Measurements from ENCODE around the gene SHISAL2A. TPM values are rescaled to one million over a fixed set of nuclear protein-coding genes. Genes with fewer than 3 reads are reported as not detected.

The SHISAL2A gene
- total RNA-seq, 1 donor = not detected

DNA sequence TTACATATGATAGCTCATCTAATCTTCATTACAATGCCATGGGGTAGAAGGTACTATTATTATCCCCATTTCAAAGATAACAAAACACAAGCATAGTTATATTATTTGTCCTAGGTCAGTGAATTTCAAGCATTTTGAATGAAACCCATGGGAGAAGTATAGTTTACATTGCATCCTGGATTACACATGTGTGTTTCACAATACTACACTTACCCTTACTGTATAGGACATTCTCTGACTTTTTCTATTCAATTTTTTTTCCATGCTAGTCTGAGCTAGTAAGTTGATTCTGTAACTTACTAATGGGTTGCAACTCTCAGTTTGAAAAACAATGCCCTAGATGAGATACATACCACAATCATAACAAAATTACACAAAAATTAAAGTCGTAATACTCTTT is 39.5 kb upstream of the SHISAL2A start:
- DNase-seq (ENCODE audit: low read depth) = no peak
- no peak for TF ChIP-seq CTCF (IDR thresholded peaks at IDR 0.05; ENCODE audit: insufficient read depth, low read length)
- H3K4me3 ChIP-seq (ENCODE audit: low read depth, low read length) = no peak overlapping the region

DNA sequence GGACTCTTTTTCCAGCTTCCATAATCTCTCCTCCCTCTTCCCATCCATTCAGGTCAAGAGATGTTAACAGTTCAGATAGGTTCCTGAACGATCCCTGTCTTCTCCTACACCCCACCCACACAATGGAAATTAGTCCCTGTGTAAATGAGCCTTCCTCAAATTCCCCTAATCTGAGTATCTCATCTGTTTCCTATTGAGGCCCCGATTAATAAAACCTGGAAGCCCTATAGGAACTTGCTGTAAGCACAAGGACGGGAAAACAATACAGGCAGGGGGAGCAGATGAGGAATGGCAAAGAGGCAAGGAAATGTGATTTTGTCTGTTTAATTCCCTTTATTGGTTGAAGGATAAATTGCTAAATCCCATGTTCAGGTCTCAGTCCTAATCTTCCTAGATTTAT is 37.9 kb upstream of the SHISAL2A start:
- TF ChIP-seq CTCF (IDR thresholded peaks at IDR 0.05; ENCODE audit: insufficient read depth, low read length) = no peak
- H3K4me3 ChIP-seq (ENCODE audit: low read depth, low read length) = no peak overlapping the region
- no peak for DNase-seq (ENCODE audit: low read depth)

DNA sequence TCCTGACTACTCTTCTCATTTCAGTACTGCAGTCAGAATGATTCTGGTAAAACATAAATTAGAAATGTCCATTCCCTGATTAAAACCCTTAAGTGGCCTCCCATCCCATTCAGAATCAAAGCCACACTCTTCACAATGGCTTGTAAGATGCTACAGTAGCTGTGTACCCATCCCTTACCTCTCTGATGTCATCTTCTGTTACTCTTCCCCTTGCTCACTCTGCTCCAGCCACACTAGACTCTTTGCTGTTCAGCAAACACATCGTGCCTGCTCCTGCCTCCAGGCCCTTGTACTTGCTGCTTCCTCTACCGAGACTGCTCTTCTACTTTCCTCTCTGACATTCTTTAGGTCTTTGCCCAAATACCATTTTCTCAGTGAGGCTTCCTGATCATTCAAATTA is 35.1 kb upstream of the SHISAL2A start:
- no peak overlapping the region for H3K4me3 ChIP-seq (ENCODE audit: low read depth, low read length)
- no peak for DNase-seq (ENCODE audit: low read depth)
- no peak for TF ChIP-seq CTCF (IDR thresholded peaks at IDR 0.05; ENCODE audit: insufficient read depth, low read length)

DNA sequence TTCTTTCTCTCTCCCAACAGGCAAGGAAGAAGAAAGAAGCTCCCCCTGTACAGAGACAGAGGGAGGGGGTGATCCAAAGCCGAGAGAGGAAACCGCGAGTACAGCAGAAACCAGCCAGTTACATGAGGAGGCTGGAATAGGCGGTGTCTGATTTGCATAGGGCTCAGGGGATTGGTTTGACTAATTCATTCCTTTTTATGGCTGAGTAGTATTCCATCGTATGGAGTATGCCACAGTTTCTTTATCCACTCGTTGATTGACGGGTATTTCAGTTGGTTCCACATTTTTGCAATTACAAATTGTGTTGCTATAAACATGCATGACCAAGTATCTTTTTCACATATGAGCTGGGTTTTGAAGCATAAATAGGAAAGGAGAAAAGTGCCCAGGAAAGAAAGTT is 34.2 kb upstream of the SHISAL2A start:
- DNase-seq (ENCODE audit: low read depth) = no peak
- no peak overlapping the region for H3K4me3 ChIP-seq (ENCODE audit: low read depth, low read length)
- TF ChIP-seq CTCF (IDR thresholded peaks at IDR 0.05; ENCODE audit: insufficient read depth, low read length) = no peak

DNA sequence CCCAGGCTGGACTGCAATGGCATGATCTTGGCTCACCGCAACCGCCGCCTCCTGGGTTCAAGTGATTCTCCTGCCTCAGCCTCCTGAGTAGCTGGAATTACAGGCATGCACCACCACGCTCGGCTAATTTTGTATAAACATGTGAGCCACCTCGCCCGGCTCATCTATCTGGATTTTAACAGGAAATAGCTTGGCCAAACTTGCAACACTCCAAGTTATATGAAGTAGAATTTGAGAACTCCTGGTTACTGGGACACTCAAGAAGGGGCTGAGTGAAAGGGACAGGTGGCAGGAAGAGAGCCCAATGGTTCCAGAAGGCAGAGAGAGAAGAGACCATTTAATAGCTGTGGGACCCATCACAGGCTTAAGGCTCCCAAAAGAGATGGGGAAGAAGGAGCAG is 33.7 kb upstream of the SHISAL2A start:
- no peak for DNase-seq (ENCODE audit: low read depth)
- TF ChIP-seq CTCF (IDR thresholded peaks at IDR 0.05; ENCODE audit: insufficient read depth, low read length) = no peak
- H3K4me3 ChIP-seq (ENCODE audit: low read depth, low read length) = no peak overlapping the region

- no peak for TF ChIP-seq CTCF (IDR thresholded peaks at IDR 0.05; ENCODE audit: insufficient read depth, low read length)
- no peak for DNase-seq (ENCODE audit: low read depth)
- H3K4me3 ChIP-seq (ENCODE audit: low read depth, low read length) = no peak overlapping the region
Observed at GRCh38 chr1:52600533-52601179, 32.3 kb upstream of the SHISAL2A start.

- H3K4me3 ChIP-seq (ENCODE audit: low read depth, low read length) = no peak overlapping the region
- TF ChIP-seq CTCF (IDR thresholded peaks at IDR 0.05; ENCODE audit: insufficient read depth, low read length) = no peak
- DNase-seq (ENCODE audit: low read depth) = no peak
Observed at GRCh38 chr1:52601519-52601918, 31.4 kb upstream of the SHISAL2A start.
